Prostate gland (tissue), 2 donors: ENCODE data around the gene CDC27.

Experiments
- CTCF ChIP-seq, 4 experiments: fragments of 200-600 bp in 2 of 4; fragments of 450-650 bp in 2 of 4; sonication (generic) in 2 of 4; IDR thresholded peaks; 1 replicate in 3 of 4; 2 replicates in 1 of 4; pipeline ENCODE4 v1.5.1; 2016 to 2019; ENCODE audit warnings: antibody characterized with exemption in 4 of 4, mild to moderate bottlenecking in 2 of 4, moderate library complexity in 2 of 4
- POLR2A ChIP-seq: fragments of 450-650 bp; IDR thresholded peaks from one replicate; pipeline ENCODE4 v1.6.1; 2016; ENCODE audit warnings: antibody characterized with exemption, mild to moderate bottlenecking
- POLR2AphosphoS5 ChIP-seq: sonication (generic); formaldehyde crosslinking; IDR thresholded peaks from one replicate; pipeline ENCODE4 v1.6.1; 2017; ENCODE audit warnings: antibody characterized with exemption

- TF ChIP-seq CTCF (IDR thresholded peaks at IDR 0.05) (no peak), POLR2A (no peak), POLR2AphosphoS5 (no peak)
These were observed 34.4 kb upstream of the CDC27 start for GRCh38 chr17:47223460-47223859.
